ENCODE measurements around the gene MYH8. TPM values are rescaled to one million over a fixed set of nuclear protein-coding genes. Genes with fewer than 3 reads are reported as not detected.

MYH8 gene
- polyA plus RNA-seq, 1 of the 3 experiments (the other 2 are of a cell fraction): under 0.01 TPM

DNA sequence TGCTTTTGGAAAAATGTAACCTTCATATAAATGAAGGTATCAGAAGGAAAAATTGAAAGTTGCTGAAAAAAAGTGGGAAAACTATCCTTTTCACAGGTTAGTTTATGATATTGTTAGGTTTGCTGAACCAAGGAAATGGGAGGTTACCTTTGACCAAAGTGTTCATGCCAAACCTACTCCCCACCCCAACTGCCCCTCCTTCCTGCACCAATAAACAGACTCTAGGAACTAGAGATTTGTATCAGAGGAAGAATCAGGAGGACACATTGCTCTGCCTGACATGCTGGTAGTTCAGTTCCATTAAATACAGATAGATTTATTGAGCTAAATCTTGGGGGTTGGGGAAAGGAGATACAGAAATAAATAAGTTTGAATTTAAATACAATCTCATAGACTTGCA, 18.2 kb downstream of the MYH8 start:
- no peak for TF ChIP-seq EP300 (IDR thresholded peaks at IDR 0.05; ENCODE audit: borderline replicate concordance in 1 of 2, low read depth in 1 of 2, low read length in 1 of 2)
- no peak for TF ChIP-seq ELF1 (IDR thresholded peaks at IDR 0.05)
- TF ChIP-seq FOXM1 (IDR thresholded peaks at IDR 0.05; ENCODE audit: low read depth): no peak
- no peak for TF ChIP-seq SIN3A (IDR thresholded peaks at IDR 0.05; ENCODE audit: borderline replicate concordance, low read depth, low read length)
- TF ChIP-seq, protein P1, sequence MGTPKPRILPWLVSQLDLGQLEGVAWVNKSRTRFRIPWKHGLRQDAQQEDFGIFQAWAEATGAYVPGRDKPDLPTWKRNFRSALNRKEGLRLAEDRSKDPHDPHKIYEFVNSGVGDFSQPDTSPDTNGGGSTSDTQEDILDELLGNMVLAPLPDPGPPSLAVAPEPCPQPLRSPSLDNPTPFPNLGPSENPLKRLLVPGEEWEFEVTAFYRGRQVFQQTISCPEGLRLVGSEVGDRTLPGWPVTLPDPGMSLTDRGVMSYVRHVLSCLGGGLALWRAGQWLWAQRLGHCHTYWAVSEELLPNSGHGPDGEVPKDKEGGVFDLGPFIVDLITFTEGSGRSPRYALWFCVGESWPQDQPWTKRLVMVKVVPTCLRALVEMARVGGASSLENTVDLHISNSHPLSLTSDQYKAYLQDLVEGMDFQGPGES (IDR thresholded peaks at IDR 0.05; ENCODE audit: low read depth, low read length): no peak
- TF ChIP-seq, protein P2, sequence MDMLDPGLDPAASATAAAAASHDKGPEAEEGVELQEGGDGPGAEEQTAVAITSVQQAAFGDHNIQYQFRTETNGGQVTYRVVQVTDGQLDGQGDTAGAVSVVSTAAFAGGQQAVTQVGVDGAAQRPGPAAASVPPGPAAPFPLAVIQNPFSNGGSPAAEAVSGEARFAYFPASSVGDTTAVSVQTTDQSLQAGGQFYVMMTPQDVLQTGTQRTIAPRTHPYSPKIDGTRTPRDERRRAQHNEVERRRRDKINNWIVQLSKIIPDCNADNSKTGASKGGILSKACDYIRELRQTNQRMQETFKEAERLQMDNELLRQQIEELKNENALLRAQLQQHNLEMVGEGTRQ (IDR thresholded peaks at IDR 0.05; ENCODE audit: borderline replicate concordance, low read depth, low read length): no peak
- TF ChIP-seq GATA2 (CRISPR knock-in tag; IDR thresholded peaks at IDR 0.05): no peak
- TF ChIP-seq CHD2 (IDR thresholded peaks at IDR 0.05; ENCODE audit: low read length, partially characterized antibody): no peak
- TF ChIP-seq MEF2A (IDR thresholded peaks at IDR 0.05; ENCODE audit: borderline replicate concordance, low read depth): no peak
- TF ChIP-seq, protein P3, sequence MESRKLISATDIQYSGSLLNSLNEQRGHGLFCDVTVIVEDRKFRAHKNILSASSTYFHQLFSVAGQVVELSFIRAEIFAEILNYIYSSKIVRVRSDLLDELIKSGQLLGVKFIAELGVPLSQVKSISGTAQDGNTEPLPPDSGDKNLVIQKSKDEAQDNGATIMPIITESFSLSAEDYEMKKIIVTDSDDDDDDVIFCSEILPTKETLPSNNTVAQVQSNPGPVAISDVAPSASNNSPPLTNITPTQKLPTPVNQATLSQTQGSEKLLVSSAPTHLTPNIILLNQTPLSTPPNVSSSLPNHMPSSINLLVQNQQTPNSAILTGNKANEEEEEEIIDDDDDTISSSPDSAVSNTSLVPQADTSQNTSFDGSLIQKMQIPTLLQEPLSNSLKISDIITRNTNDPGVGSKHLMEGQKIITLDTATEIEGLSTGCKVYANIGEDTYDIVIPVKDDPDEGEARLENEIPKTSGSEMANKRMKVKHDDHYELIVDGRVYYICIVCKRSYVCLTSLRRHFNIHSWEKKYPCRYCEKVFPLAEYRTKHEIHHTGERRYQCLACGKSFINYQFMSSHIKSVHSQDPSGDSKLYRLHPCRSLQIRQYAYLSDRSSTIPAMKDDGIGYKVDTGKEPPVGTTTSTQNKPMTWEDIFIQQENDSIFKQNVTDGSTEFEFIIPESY (IDR thresholded peaks at IDR 0.05; ENCODE audit: borderline replicate concordance, low read depth): no peak
- TF ChIP-seq TAF1 (IDR thresholded peaks at IDR 0.05; ENCODE audit: borderline replicate concordance, low read depth, low read length): no peak
- TF ChIP-seq, protein P4, sequence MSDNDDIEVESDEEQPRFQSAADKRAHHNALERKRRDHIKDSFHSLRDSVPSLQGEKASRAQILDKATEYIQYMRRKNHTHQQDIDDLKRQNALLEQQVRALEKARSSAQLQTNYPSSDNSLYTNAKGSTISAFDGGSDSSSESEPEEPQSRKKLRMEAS (IDR thresholded peaks at IDR 0.05; ENCODE audit: low read depth): no peak
- TF ChIP-seq, protein P5, sequence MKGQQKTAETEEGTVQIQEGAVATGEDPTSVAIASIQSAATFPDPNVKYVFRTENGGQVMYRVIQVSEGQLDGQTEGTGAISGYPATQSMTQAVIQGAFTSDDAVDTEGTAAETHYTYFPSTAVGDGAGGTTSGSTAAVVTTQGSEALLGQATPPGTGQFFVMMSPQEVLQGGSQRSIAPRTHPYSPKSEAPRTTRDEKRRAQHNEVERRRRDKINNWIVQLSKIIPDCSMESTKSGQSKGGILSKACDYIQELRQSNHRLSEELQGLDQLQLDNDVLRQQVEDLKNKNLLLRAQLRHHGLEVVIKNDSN (IDR thresholded peaks at IDR 0.05; ENCODE audit: borderline replicate concordance, low read depth): no peak
- no peak for TF ChIP-seq RXRA (IDR thresholded peaks at IDR 0.05; ENCODE audit: borderline replicate concordance, low read depth)
- TF ChIP-seq SMC3 (IDR thresholded peaks at IDR 0.05; ENCODE audit: low read depth, low read length): no peak
- Histone ChIP-seq H3K36me3 (replicated peaks in 1 of 2; ENCODE audit: control insufficient read depth in 1 of 2, insufficient read depth in 2 of 2, low read length in 1 of 2) (no peaks in the 10 kb centered on the region), H3K4me1 (ENCODE audit: control insufficient read depth in 1 of 2, insufficient read depth in 2 of 2, low read depth in 1 of 2, low read length in 1 of 2) (no peaks in the 10 kb centered on the region), H3K27ac (ENCODE audit: low read depth in 2 of 2, low read length in 1 of 2) (no peak overlapping the region), H3F3A (replicated peaks; ENCODE audit: insufficient read depth) (no peaks in the 10 kb centered on the region), H3K4me2 (no peak overlapping the region), H3K9me2 (no peaks in the 10 kb centered on the region), H3K79me2 (ENCODE audit: insufficient read depth) (no peaks in the 10 kb centered on the region), H4K20me1 (ENCODE audit: insufficient read depth) (no peaks in the 10 kb centered on the region), H3K27me3 (ENCODE audit: insufficient read depth) (no peaks in the 10 kb centered on the region; the same call in 1 of the 2 replicates), H3K9ac (no peak overlapping the region), H3K9me3 (no peaks in the 10 kb centered on the region), H2AFZ (ENCODE audit: low read depth) (no peak overlapping the region), H3K4me3 (ENCODE audit: low read depth in 2 of 2, low read length in 1 of 2) (no peak overlapping the region)
- ChIA-PET POLR2A (no interaction called here), CTCF (no interaction called here)
- DNase-seq: no peak
